ENCODE data around the gene CENPV. TPM values are rescaled to one million over a fixed set of nuclear protein-coding genes. Genes with fewer than 3 reads are reported as not detected.

The CENPV gene
- total and polyA plus RNA-seq, 2 of the 13 experiments (the other 11 are each of a cell fraction or from before 2014, with no cell fraction given), result 193 to 292 TPM

GRCh38 chr17:16328997-16329396, 24.3 kb downstream of the CENPV start:
- in situ Hi-C loops (cut with HindIII; ENCODE audit: extremely low pct_ligation_motif_present, low pct_unique_long_range_greater_than_20kb), result no loop called here
- intact Hi-C loops (cut with micrococcal nuclease; ENCODE audit: unreplicated experiment), result no loop called here

DNA sequence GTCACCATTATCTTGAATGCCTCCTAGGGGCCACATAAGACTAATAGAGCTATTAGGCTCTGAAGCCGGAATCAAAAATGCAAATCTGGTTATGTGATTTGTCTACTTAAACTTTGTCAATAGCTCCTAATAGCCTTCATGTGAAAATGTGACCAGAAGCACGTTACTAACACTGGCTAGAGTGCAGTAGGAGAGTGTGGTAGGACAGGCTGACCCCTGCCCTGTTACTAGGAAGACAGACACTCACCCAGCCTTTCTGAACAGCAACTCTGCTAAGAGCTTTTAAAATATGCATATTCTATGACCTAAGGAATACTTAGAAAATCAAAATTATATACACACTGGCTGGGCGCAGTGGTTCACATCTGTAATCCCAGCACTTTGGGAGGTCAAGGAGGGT, 26.3 kb downstream of the CENPV start:
- intact Hi-C loops (cut with micrococcal nuclease; ENCODE audit: unreplicated experiment), result no loop called here
- TF ChIP-seq HNRNPL (IDR thresholded peaks at IDR 0.05; ENCODE audit: low read depth, low read length), result no peak
- TF ChIP-seq RFX1 (IDR thresholded peaks at IDR 0.05), result no peak
- TF ChIP-seq PAX8 (CRISPR knock-in tag; IDR thresholded peaks at IDR 0.05; ENCODE audit: borderline replicate concordance), result no peak
- TF ChIP-seq EEA1 (CRISPR knock-in tag; IDR thresholded peaks at IDR 0.05; ENCODE audit: borderline replicate concordance), result no peak
- TF ChIP-seq SKI (IDR thresholded peaks at IDR 0.05; ENCODE audit: partially characterized antibody), result no peak
- no peak for TF ChIP-seq RXRB (CRISPR knock-in tag; IDR thresholded peaks at IDR 0.05; ENCODE audit: borderline replicate concordance)
- TF ChIP-seq ZNF484 (CRISPR knock-in tag; IDR thresholded peaks at IDR 0.05; ENCODE audit: borderline replicate concordance, low read depth), result no peak
- no peak for TF ChIP-seq ZNF563 (CRISPR knock-in tag; IDR thresholded peaks at IDR 0.05)
- no peak for TF ChIP-seq HCFC1 (IDR thresholded peaks at IDR 0.05; ENCODE audit: low read depth, low read length)
- no peak for TF ChIP-seq NCOR1 (IDR thresholded peaks at IDR 0.05; ENCODE audit: borderline replicate concordance, low read length)
- no peak for TF ChIP-seq ZMAT3 (CRISPR knock-in tag; conservative IDR thresholded peaks at IDR 0.05)
- TF ChIP-seq ZNF225 (CRISPR knock-in tag; IDR thresholded peaks at IDR 0.05), result no peak
- Histone ChIP-seq H3K79me2 (ENCODE audit: insufficient read depth, low read length) (no peaks in the 10 kb centered on the region), H3K27me3 (ENCODE audit: control insufficient read depth in 1 of 2, insufficient read depth in 2 of 2, low read length in 2 of 2) (no peaks in the 10 kb centered on the region), H4K20me1 (ENCODE audit: insufficient read depth, low read length) (no peaks in the 10 kb centered on the region), H3K9ac (ENCODE audit: insufficient read depth, low read depth, low read length) (no peak overlapping the region), H3K4me1 (ENCODE audit: insufficient read depth, low read length) (peaks cover 12% of the 10 kb centered on the region), H3K4me3 (replicated peaks in 1 of 3; ENCODE audit: insufficient read depth in 1 of 3, low read depth in 2 of 3, low read length in 3 of 3) (no peak overlapping the region), H2AFZ (ENCODE audit: low read length) (no peak overlapping the region), H3K36me3 (replicated peaks in 1 of 2; ENCODE audit: control insufficient read depth in 1 of 2, insufficient read depth in 2 of 2, low read length in 2 of 2) (peaks cover 0 to 20% of the 10 kb centered on the region in 2 experiments; a peak in 3 of 5 replicates), H3K4me2 (ENCODE audit: low read depth, low read length) (no peak overlapping the region), H3K9me3 (ENCODE audit: low read length) (no peaks in the 10 kb centered on the region), H3K27ac (ENCODE audit: extremely low read length, insufficient read depth, low read length) (no peak overlapping the region)
- CTCF ChIA-PET (ENCODE audit: low intra/inter-chr PET ratio, low total read pairs), result no interaction called here
- in situ Hi-C loops (cut with HindIII; ENCODE audit: extremely low pct_ligation_motif_present, low pct_unique_long_range_greater_than_20kb), result no loop called here
- no peak for FAIRE-seq
- POLR2A ChIA-PET, result interaction anchor here (1.3 kb wide), 1 partner anchor 29 kb away, joined by 4 read pairs; no protein-coding TSS in a partner anchor
- no peak for DNase-seq (ENCODE audit: low spot score)
- WGBS (ENCODE audit: low lambda C conversion rate), result 98% methylated on average over 3 of the region's 3 CpGs
- no peak for ATAC-seq
- no TSS peak for BruUV-seq (replicated peaks)

More at GRCh38 chr17:16328997-16329396, 24.3 kb downstream of the CENPV start:
- H2AFZ ChIP-seq (ENCODE audit: low read length), result no peak overlapping the region
- no peak for TF ChIP-seq DBP (CRISPR knock-in tag; IDR thresholded peaks at IDR 0.05; ENCODE audit: not compliant biosample characterization)
- peak; percentile 5; the same call in 1 of the 2 replicates for TF ChIP-seq SMC3 (IDR thresholded peaks at IDR 0.05; ENCODE audit: low read length)
- no peaks in the 10 kb centered on the region for H4K20me1 ChIP-seq (ENCODE audit: insufficient read depth, low read length)
- POLR2A ChIA-PET, result no interaction called here
- H3K4me1 ChIP-seq (ENCODE audit: insufficient read depth, low read length), result peaks cover 12% of the 10 kb centered on the region
- no peaks in the 10 kb centered on the region for H3K79me2 ChIP-seq (ENCODE audit: insufficient read depth, low read length)
- FAIRE-seq, result no peak
- H3K27me3 ChIP-seq (ENCODE audit: control insufficient read depth in 1 of 2, insufficient read depth in 2 of 2, low read length in 2 of 2), result no peaks in the 10 kb centered on the region
- no peak overlapping the region for H3K4me3 ChIP-seq (replicated peaks in 1 of 3; ENCODE audit: insufficient read depth in 1 of 3, low read depth in 2 of 3, low read length in 3 of 3)
- CTCF ChIA-PET (ENCODE audit: low intra/inter-chr PET ratio, low total read pairs), result no interaction called here
- no TSS peak for BruUV-seq (replicated peaks)
- ATAC-seq, result peak; percentile 91
- H3K9ac ChIP-seq (ENCODE audit: insufficient read depth, low read depth, low read length), result no peak overlapping the region
- no peaks in the 10 kb centered on the region for H3K9me3 ChIP-seq (ENCODE audit: low read length)
- H3K36me3 ChIP-seq (replicated peaks in 1 of 2; ENCODE audit: control insufficient read depth in 1 of 2, insufficient read depth in 2 of 2, low read length in 2 of 2), result peaks cover 0 to 20% of the 10 kb centered on the region in 2 experiments; a peak in 2 of 5 replicates
- no peak for DNase-seq (ENCODE audit: low spot score)
- H3K27ac ChIP-seq (ENCODE audit: extremely low read length, insufficient read depth, low read length), result no peak overlapping the region
- no peak overlapping the region for H3K4me2 ChIP-seq (ENCODE audit: low read depth, low read length)
- WGBS (ENCODE audit: low lambda C conversion rate), result 0% methylated on average over 1 of the region's 1 CpG

All from HepG2 (cell line).